Mesangial cell (primary cell): ENCODE measurements around the gene ZIC1. TPM values are rescaled to one million over a fixed set of nuclear protein-coding genes. Genes with fewer than 3 reads are reported as not detected.

Experiments used
- total RNA-seq: library from RNA; depleted of rRNA; stranded (reverse); fragments of >200 nt; gene quantifications from 2 replicates; pipeline ENCODE4 v1.2.3, GENCODE V29; 2015

Gene ZIC1
- total RNA-seq = not detected in 2 replicates

GRCh38 chr3:147409143-147410115 is at the start of gene ZIC1:
TSS of gene ZIC1 (plus strand) at chr3:147409365. CDS start at chr3:147410113, 748 bp downstream.

GRCh38 chr3:147406028-147406931 is 2.9 kb upstream of the ZIC1 start, which contains the start of gene ZIC4:
TSS of gene ZIC4 (minus strand) at chr3:147406543. CDS start at chr3:147402797, 3,746 bp downstream.

Other genes with a start within 250 kb of the ZIC1 start
- not detected in 2 replicates for gene ZIC4, start 2.8 kb upstream of the ZIC1 start, total RNA-seq